CD8-positive, alpha-beta memory T cell (primary cell): ENCODE data around the gene AFDN. TPM values are rescaled to one million over a fixed set of nuclear protein-coding genes. Genes with fewer than 3 reads are reported as not detected.
A peak's percentile ranks its signal among the peaks of the same experiment; 100 is the strongest.

Source experiments
- CTCF ChIA-PET: fragments of 350-600 bp; sonication (Branson Sonifier 250); formaldehyde crosslinking; loops from one replicate; lab custom pipeline; 2021; ENCODE audit warnings: antibody characterized with exemption; lab: Charles Lee
- POLR2A ChIA-PET: fragments of 350-600 bp; sonication (Branson Sonifier 250); formaldehyde crosslinking; loops from one replicate; lab custom pipeline; 2021; ENCODE audit warnings: antibody characterized with exemption; lab: Charles Lee
- DNase-seq, 5 donors: peaks; one replicate each; pipeline versions ENCODE4 v3.0.0 to v3.0.0-alpha.2; 2020 to 2022; ENCODE audit warnings: mixed read lengths in 1 of 5
- H3K27ac ChIP-seq: one replicate; pipeline ENCODE4 v1.7.0; 2013; ENCODE audit warnings: low read depth, mild to moderate bottlenecking, low read length, moderate library complexity
- H3K27me3 ChIP-seq: 2 replicates; pipeline ENCODE4 v1.7.0; 2013; ENCODE audit warnings: low read length, mild to moderate bottlenecking; ENCODE audit not compliant: insufficient read depth, poor library complexity, severe bottlenecking
- H3K36me3 ChIP-seq: 2 replicates; pipeline ENCODE4 v1.7.0; 2013; ENCODE audit warnings: mild to moderate bottlenecking, low read length, moderate library complexity; ENCODE audit not compliant: insufficient read depth
- H3K4me1 ChIP-seq: 2 replicates; pipeline ENCODE4 v1.7.0; 2013; ENCODE audit warnings: mild to moderate bottlenecking, low read length, moderate library complexity; ENCODE audit not compliant: insufficient read depth
- H3K4me3 ChIP-seq: 2 replicates; pipeline ENCODE4 v1.7.0; 2013; ENCODE audit warnings: mild to moderate bottlenecking, low read length
- H3K9me3 ChIP-seq: 2 replicates; pipeline ENCODE4 v1.7.0; 2013; ENCODE audit warnings: mild to moderate bottlenecking, low read length
- H3K27ac Mint-ChIP-seq, 8 donors: one replicate each; pipeline ENCODE4 v1.8.0; 2020 to 2021; ENCODE audit warnings: mixed read lengths in 8 of 8, mild to moderate bottlenecking in 6 of 8, inconsistent platforms in 3 of 8, moderate library complexity in 3 of 8
- H3K27me3 Mint-ChIP-seq, 2 donors: one replicate each; pipeline ENCODE4 v1.8.0; 2020 to 2021; ENCODE audit warnings: mixed read lengths in 2 of 2, mild to moderate bottlenecking in 1 of 2, moderate library complexity in 1 of 2
- H3K36me3 Mint-ChIP-seq, 3 donors: one replicate each; pipeline ENCODE4 v1.8.0; 2020 to 2021; ENCODE audit warnings: mixed read lengths in 3 of 3, inconsistent platforms in 1 of 3, mild to moderate bottlenecking in 1 of 3
- H3K4me1 Mint-ChIP-seq, 3 donors: one replicate each; pipeline ENCODE4 v1.8.0; 2020 to 2021; ENCODE audit warnings: mixed read lengths in 3 of 3, inconsistent platforms in 1 of 3, mild to moderate bottlenecking in 1 of 3
- H3K4me3 Mint-ChIP-seq, 7 donors: one replicate each; pipeline ENCODE4 v1.8.0; 2020 to 2021; ENCODE audit warnings: mixed read lengths in 7 of 7, mild to moderate bottlenecking in 6 of 7, moderate library complexity in 4 of 7, inconsistent platforms in 2 of 7
- H3K9me3 Mint-ChIP-seq, 5 donors: one replicate each; pipeline ENCODE4 v1.8.0; 2020 to 2022; ENCODE audit warnings: mixed read lengths in 5 of 5, mild to moderate bottlenecking in 3 of 5, moderate library complexity in 2 of 5, inconsistent platforms in 1 of 5
- polyA plus RNA-seq: library from polyadenylated mRNA; unstranded; fragments of 300-500 nt; fragmentation: Illumina TruSeq; gene quantifications from one replicate; pipeline ENCODE4 v1.2.3, GENCODE V29; 2021
- total RNA-seq, 2 experiments: library from RNA; stranded (reverse); gene quantifications; one replicate each; pipeline ENCODE4 v1.2.3, GENCODE V29; 2021

AFDN gene
- total and polyA plus RNA-seq, 3 experiments from 2014 or later, result 3.5 to 21.3 (median 19.0) TPM

DNA sequence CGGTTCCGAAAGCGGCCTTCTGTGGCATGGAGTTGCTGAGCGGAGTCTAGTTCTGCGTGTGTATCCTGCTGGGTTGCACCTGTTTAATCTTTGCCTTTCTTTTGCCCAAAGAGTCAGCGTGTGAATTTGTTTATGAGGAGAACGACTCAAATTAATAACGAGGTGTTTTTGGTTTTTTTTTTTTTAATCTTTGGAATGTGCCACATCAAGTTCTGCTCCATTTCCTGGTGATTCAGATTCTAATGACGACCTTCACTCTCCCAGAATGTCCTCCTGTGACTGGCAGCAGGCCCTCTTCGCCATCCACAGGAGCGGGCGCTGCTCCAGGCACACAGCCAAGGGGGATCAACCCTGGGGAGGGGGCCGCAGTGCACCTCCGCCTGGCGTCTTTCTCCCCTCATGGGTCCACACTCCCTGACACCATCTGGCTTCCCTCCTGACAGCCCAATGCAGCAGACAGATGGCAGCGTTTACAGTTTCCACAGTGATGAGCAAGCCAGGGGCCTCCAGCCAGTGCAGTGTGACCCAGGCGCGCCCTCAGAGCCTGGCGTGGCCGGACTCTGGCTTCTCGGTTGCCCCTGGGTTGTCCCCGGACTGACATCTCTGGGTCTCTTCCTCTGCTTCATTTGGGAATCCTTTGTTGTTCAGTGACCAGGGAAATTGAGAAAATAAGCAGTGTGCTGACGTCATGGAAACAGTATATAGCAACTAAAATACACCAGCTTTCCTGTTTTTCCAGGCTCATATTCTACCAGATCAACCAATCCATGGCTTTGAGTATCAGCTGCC, 27.5 kb upstream of the AFDN start:
- ChIA-PET POLR2A (no interaction called here), CTCF (no interaction called here)
- Histone ChIP-seq H3K9me3 (no peaks in the 10 kb centered on the region), H3K36me3 (no peaks in the 10 kb centered on the region), H3K4me3 (no peak overlapping the region), H3K4me1 (no peaks in the 10 kb centered on the region), H3K27ac (no peak overlapping the region), H3K27me3 (peaks cover 9% of the 10 kb centered on the region)
- Mint-ChIP-seq H3K27me3 (peaks cover 35 to 66% of the 10 kb centered on the region in 2 donors), H3K9me3 (peaks cover 0 to 3% (median 0%) of the 10 kb centered on the region in 5 donors), H3K4me3 (no peak overlapping the region), H3K4me1 (peaks cover 2 to 5% (median 4%) of the 10 kb centered on the region in 3 donors), H3K36me3 (no peaks in the 10 kb centered on the region), H3K27ac (peak overlapping the region in 1 of 8 donors; percentile 47)
- DNase-seq, result no peak

GRCh38 chr6:167800549-167800948, 26.2 kb upstream of the AFDN start:
- Mint-ChIP-seq H3K27ac (no peak overlapping the region), H3K36me3 (no peaks in the 10 kb centered on the region), H3K4me1 (peaks cover 2 to 3% (median 3%) of the 10 kb centered on the region in 3 donors), H3K4me3 (no peak overlapping the region), H3K27me3 (peaks cover 32 to 62% of the 10 kb centered on the region in 2 donors), H3K9me3 (peaks cover 0 to 3% (median 0%) of the 10 kb centered on the region in 5 donors)
- Histone ChIP-seq H3K9me3 (no peaks in the 10 kb centered on the region), H3K4me3 (no peak overlapping the region), H3K27me3 (no peaks in the 10 kb centered on the region), H3K4me1 (no peaks in the 10 kb centered on the region), H3K27ac (no peak overlapping the region), H3K36me3 (no peaks in the 10 kb centered on the region)
- ChIA-PET CTCF (no interaction called here), POLR2A (no interaction called here)
- DNase-seq, result no peak

- DNase-seq, result no peak
- Histone ChIP-seq H3K27ac (no peak overlapping the region), H3K4me3 (no peak overlapping the region), H3K9me3 (no peaks in the 10 kb centered on the region), H3K36me3 (no peaks in the 10 kb centered on the region), H3K4me1 (no peaks in the 10 kb centered on the region), H3K27me3 (no peaks in the 10 kb centered on the region)
- Mint-ChIP-seq H3K27me3 (peaks cover 31 to 62% of the 10 kb centered on the region in 2 donors), H3K4me3 (no peak overlapping the region), H3K9me3 (peaks cover 0 to 2% (median 0%) of the 10 kb centered on the region in 5 donors), H3K27ac (no peak overlapping the region), H3K4me1 (no peaks in the 10 kb centered on the region), H3K36me3 (no peaks in the 10 kb centered on the region)
- CTCF ChIA-PET, result no interaction called here
- POLR2A ChIA-PET, result no interaction called here
Measured at GRCh38 chr6:167801263-167801662, 25.4 kb upstream of the AFDN start.

DNA sequence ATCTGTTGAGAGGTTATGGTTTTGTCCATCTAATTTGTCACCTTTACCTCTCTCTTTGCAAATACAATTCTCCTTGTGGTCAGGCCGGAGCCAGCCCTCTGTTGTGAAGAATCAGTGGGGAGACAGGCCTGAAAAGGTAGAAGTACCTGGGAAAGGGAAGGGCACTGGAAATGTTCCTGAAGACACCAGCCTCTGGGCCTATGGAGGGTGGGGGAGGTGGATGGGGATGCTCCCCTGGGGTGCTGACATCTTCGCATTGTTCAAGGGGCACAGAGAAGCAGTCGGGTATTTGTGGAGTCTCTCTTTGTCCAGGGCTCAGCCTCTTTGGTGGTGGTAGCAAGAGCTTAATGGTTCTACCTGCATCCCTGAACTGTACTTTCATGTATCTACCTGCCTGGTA, 24.4 kb upstream of the AFDN start:
- Histone ChIP-seq H3K27me3 (no peaks in the 10 kb centered on the region), H3K27ac (no peak overlapping the region), H3K9me3 (no peaks in the 10 kb centered on the region), H3K36me3 (no peaks in the 10 kb centered on the region), H3K4me3 (no peak overlapping the region), H3K4me1 (no peaks in the 10 kb centered on the region)
- Mint-ChIP-seq H3K36me3 (no peaks in the 10 kb centered on the region), H3K9me3 (peaks cover 0 to 2% (median 0%) of the 10 kb centered on the region in 5 donors), H3K4me3 (no peak overlapping the region), H3K27me3 (peaks cover 30 to 59% of the 10 kb centered on the region in 2 donors), H3K27ac (no peak overlapping the region), H3K4me1 (no peaks in the 10 kb centered on the region)
- no peak for DNase-seq
- POLR2A ChIA-PET, result no interaction called here
- CTCF ChIA-PET, result no interaction called here

DNA sequence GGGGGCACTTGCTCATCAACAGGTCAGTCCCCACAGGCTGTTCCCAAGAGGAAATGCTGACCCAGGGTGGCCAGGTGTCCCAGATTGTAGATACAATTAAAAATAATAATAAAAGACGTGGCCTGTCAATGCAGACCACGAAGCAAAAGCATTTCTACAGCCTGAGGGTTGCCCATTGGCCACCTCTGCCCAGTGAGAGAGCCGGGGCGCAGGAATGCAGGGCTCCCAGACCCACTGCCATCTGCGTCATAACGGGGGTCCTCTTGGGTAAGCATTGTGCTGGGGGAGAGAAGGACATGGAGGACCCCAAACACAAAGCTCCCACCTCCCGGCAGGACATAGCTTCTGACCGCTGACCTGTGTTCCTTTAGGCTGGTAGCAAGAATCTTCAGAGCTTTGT, 22.9 kb upstream of the AFDN start:
- Mint-ChIP-seq H3K36me3 (no peaks in the 10 kb centered on the region), H3K9me3 (peaks cover 0 to 2% (median 0%) of the 10 kb centered on the region in 5 donors), H3K27me3 (peaks cover 23 to 45% of the 10 kb centered on the region in 2 donors), H3K4me1 (no peaks in the 10 kb centered on the region), H3K27ac (peak overlapping the region in 1 of 8 donors; percentile 36), H3K4me3 (no peak overlapping the region)
- CTCF ChIA-PET, result no interaction called here
- Histone ChIP-seq H3K36me3 (no peaks in the 10 kb centered on the region), H3K4me1 (no peaks in the 10 kb centered on the region), H3K27ac (no peak overlapping the region), H3K27me3 (no peaks in the 10 kb centered on the region), H3K4me3 (no peak overlapping the region), H3K9me3 (no peaks in the 10 kb centered on the region)
- POLR2A ChIA-PET, result no interaction called here
- no peak for DNase-seq

- ChIA-PET CTCF (no interaction called here), POLR2A (no interaction called here)
- Histone ChIP-seq H3K36me3 (no peaks in the 10 kb centered on the region), H3K9me3 (no peaks in the 10 kb centered on the region), H3K27me3 (no peaks in the 10 kb centered on the region), H3K4me1 (no peaks in the 10 kb centered on the region), H3K4me3 (no peak overlapping the region), H3K27ac (no peak overlapping the region)
- Mint-ChIP-seq H3K27ac (no peak overlapping the region), H3K9me3 (peaks cover 0 to 2% (median 0%) of the 10 kb centered on the region in 5 donors), H3K4me3 (no peak overlapping the region), H3K36me3 (no peaks in the 10 kb centered on the region), H3K27me3 (peaks cover 23 to 41% of the 10 kb centered on the region in 2 donors), H3K4me1 (no peaks in the 10 kb centered on the region)
- no peak for DNase-seq
Measured at GRCh38 chr6:167804281-167805013, 22.3 kb upstream of the AFDN start.

DNA sequence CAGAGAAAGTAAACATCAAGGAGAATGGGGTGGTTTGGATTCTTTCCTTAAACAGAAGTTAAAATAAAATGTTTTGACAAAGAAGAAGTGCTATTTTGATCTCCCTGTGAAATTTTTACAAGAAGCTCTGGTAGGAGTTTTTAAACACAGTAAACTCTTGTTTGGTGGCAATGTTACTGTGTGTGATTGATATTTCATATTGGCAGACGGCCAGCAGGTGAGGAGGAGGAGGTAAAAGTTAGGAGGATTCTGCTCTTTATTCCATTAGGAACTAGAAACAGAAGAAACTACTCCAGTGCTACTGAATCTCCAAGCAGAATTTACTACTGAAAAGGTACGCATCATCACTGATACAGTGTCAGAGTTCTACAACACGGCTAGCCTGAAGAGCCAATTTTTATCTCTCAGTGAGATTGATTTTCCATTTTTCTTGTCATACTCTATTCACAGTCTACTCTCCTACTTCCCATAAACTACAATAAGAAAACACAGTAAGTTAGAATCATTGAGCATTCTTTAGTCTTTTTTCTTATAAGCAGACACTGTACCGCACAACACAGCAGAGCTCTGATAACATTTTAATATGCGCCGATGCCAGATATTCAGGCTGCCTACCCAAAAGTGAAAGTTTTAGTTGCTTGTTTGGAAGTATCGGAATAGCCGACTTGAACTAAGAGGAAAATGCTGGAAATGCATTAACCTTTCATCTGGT, 21.2 kb upstream of the AFDN start:
- Mint-ChIP-seq H3K36me3 (no peaks in the 10 kb centered on the region), H3K27me3 (peaks cover 21 to 36% of the 10 kb centered on the region in 2 donors), H3K9me3 (peaks cover 0 to 2% (median 0%) of the 10 kb centered on the region in 5 donors), H3K4me3 (no peak overlapping the region), H3K4me1 (no peaks in the 10 kb centered on the region), H3K27ac (no peak overlapping the region)
- CTCF ChIA-PET, result no interaction called here
- H3K4me1 ChIP-seq, result no peaks in the 10 kb centered on the region
- no peak for DNase-seq
- H3K27me3 ChIP-seq, result no peaks in the 10 kb centered on the region
- no peaks in the 10 kb centered on the region for H3K36me3 ChIP-seq
- no peak overlapping the region for H3K27ac ChIP-seq
- no peak overlapping the region for H3K4me3 ChIP-seq
- H3K9me3 ChIP-seq, result no peaks in the 10 kb centered on the region
- POLR2A ChIA-PET, result no interaction called here
